HG02588 (cell line): ENCODE data around the gene PRKAR2B.
"Not testable (repeated sequence)": the region's sequence is repeated elsewhere in the genome, so short reads cannot be mapped to it uniquely, and the experiment has no call there.

Experiments used
- ATAC-seq: cut with Tn5 transposase; IDR thresholded peaks from one replicate; pipeline ENCODE4 v1.9.1; 2021; ENCODE audit warnings: mild to moderate bottlenecking, moderate library complexity; ENCODE audit not compliant: unreplicated experiment

The PRKAR2B gene

DNA sequence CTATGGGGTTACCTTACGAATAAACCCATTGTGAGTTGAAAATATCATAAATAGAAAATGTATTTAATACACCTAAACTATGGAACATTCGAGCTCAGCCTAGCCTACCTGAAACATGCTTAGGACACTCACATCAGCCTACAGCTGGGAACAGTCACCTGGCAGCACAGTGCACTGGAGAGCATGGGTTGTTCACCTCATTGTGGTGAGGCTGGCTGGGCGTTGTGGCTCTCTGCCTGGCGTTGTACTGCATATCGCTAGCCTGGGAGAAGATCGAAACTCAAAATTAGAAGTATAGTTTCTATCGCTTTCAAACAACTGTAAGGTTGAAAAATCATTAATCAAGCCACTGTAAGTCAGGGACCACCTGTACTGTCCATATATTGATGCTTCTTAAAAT, 107.0 kb downstream of the PRKAR2B start:
- ATAC-seq: no peak

DNA sequence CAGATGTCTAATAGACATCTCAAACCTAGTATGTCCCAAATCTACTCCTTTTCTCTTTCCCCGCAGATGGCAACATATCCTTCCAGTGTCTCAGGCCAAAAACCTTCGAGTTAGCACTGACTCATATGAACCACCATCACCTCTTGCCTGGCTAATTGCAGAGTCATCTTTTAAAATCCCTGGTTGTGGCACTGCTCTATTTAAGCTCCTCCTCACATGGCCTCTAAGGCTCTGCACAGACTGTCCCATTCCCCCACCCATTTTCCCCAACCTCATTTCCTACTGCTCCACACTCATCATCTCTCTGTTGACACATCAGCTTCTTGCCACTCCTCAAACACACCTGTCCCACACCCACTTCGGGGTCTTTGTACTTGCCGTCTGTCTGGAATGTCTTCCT, 107.5 kb downstream of the PRKAR2B start:
- ATAC-seq: no peak

DNA sequence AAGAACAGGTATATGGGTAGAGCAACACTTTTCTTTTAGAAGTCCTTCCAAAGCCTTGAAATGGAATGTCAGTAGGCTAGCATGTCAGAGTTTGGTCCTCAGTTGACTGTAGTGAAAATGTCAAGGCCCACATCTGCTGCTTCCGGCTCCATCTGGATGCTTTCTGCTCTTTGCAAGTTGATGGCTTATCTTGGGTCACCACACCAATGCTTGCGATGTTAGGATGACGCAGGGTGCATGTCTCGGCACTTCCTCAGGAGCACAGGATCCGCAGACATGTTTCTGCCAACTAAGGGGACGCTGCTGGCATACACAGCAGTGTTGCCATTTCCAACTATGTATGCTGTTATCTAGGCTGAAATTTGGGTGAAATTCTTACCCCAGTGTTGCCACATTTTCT, 110.3 kb downstream of the PRKAR2B start:
- no peak for ATAC-seq

DNA sequence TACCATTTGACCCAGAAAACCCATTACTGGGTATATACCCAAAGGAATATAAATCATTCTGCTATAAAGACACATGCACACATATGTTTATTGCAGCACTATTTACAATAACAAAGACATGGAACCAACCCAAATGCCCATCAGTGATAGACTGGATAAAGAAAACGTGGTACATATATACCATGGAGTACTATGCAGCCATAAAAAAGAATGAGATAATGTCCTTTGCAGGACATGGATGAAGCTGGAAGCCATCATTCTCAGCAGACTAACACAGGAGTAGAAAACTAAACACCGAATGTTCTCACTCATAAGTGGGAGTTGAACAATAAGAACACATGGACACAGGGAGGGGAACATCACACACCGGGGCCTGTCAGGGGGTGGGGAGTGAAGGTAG, 111.2 kb downstream of the PRKAR2B start:
- ATAC-seq: not testable (repeated sequence)

DNA sequence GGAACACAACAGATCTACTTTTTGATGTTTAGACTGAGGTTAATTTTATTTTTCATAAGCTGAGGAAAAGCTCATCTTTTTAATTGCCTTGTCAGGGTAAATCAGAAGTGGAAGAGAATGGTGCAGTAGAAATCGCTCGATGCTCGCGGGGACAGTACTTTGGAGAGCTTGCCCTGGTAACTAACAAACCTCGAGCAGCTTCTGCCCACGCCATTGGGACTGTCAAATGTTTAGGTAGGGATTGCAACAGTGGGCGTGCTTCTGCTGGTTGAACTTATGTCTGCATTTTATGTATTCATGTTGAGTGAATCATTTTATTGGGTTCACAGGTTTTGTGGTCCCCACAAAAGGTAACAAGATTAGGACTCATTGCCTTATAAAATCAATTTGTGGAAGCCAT, 112.6 kb downstream of the PRKAR2B start:
- ATAC-seq: no peak

DNA sequence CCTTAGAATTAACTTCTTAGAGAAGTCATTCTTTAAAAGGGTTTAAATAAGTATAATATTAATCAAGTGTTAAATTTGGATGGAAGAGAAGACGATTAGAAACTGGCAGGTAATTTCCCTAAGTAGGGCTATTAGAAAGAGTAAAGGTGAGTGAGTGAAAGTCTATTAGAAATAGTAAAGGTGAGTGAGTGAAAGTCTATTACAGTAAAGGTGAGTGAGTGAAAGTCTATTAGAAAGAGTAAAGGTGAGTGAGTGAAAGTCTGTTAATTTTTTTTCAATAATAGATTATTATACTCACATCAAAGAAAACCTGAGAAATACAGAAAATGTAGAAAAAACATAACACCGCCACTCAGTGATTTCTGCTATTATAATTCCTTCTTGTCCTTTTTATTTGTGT, 113.5 kb downstream of the PRKAR2B start:
- ATAC-seq: no peak

DNA sequence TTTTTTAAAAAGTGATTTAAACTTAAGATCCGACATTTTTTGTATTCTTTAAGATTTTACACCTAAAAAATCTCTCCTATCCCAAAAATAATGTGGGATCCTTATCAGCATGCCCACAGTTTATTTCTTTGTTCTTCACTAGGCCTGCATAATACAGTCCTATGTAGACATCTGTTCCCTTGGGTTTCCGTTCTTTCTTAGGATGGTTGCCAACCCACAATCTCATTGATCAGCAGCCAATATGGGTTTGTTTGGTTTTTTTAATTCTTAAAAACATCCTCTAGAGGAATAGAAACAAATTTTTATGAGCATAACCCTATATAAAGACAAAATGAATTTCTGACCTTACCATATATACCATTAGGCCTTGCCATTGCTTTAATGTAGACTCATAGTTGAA, 115.9 kb downstream of the PRKAR2B start:
- ATAC-seq: no peak

- no peak for ATAC-seq
Measured at GRCh38 chr7:107161415-107161814, 116.9 kb downstream of the PRKAR2B start.

DNA sequence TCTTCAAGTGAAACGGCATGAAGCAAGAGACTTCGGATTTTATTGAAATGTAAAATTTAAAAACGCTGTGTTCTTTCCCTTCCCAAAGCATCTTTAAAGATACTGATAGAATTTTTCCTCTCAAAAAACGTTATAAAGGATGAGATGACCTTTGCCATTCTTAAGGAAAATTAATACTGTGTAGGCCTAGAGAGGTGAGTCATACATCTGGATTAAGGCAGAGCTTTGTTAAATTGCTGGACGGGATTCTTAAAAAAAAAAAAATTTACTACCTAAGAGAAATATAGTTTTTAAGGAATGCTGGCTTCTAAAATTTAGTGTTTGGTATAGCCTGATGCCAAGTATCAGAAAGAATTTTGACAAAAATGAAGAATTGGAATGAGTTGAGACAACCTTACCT, 118.0 kb downstream of the PRKAR2B start:
- no peak for ATAC-seq

DNA sequence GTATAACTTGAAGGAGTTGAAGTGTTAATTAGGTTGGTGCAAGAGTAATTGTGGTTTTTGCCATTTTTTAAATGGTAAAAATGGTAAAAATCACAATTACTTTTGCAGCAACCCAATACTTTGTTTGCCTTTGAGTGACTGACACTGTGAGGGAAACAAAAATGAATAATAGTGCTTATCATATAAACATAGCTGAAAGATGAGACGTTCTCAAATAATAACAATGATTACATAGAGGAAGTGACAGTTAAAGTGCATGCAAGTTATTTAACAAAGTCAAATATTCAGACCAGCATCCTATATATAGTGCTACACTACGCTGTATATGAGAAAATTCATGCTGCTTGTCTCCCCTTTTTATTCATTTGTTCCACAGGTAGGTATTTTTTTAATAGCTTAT, 119.6 kb downstream of the PRKAR2B start:
- no peak for ATAC-seq

- ATAC-seq: no peak
Measured at GRCh38 chr7:107165341-107165740, 120.8 kb downstream of the PRKAR2B start.

DNA sequence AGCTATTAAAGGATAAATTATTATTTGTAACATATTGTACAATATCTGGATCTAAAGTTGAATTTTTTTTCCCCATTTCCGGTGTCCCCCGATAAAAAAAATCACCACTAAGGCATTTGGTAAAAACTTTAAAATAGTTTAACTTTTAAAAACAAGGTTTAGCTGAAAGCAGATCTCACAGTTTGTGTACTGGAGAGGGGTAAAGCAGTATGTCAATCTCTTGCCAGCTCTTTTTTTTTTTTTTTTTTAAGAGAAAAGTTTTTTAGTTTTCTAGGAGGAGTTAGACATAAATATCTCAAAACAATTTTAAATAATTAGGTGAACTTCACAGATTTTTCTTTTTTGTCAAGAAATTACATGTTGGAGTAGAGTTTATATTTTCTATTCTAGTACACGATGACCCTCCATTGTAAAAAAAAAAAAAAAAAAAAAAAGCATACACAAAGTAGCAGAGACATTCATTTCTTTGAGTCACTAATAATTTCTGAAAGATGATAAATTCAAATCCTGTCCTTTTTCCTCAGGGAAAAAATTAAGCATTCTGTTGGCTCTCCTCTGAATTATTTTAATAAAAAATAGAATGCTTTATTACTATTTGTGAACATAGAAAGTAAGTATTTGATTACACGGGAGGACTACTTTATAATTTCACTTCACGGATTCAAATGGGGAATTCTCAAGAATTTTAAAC, 122.4 kb downstream of the PRKAR2B start:
- no peak for ATAC-seq

DNA sequence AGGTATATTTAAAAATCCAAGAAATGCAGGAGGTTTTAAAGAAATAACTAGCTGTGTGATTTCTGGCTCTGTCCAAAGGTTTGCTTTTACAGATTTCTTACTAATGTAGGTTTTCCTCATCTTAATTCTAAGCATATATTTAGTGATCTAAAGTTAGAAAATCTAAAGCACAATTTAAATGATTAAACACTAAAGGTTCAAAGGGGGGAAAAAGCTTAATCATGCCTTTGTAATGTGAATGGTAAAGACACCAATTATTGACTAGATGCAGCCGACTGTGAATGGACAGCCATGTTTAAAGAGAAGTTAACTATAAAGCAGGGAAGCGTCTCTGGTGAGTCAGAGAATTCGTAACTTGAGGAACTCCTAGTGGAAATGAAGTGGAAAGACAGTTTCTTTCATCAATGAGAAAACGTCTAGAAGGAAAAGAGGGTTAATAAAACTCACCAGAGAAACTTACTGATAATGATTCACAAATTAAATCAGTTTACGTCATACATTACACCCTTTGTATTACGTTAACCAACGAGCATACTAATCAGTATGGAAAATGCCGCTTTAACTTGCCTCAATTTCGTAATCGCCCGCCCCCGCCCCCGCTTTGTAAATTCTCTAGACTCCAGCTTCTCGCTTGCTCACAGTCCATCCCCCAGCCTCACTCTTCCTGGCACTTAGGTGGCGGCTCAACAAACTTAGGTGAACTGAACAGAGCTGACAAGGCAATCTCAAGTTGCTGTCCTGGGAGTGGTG, 123.2 kb downstream of the PRKAR2B start:
- no peak for ATAC-seq

- peak; percentile 88 for ATAC-seq
Measured at GRCh38 chr7:107168233-107169119, 124.0 kb downstream of the PRKAR2B start, which contains the start of gene HBP1. HBP1 (plus strand) TSS chr7:107169003; CDS start chr7:107179894, 10,891 bp downstream.

DNA sequence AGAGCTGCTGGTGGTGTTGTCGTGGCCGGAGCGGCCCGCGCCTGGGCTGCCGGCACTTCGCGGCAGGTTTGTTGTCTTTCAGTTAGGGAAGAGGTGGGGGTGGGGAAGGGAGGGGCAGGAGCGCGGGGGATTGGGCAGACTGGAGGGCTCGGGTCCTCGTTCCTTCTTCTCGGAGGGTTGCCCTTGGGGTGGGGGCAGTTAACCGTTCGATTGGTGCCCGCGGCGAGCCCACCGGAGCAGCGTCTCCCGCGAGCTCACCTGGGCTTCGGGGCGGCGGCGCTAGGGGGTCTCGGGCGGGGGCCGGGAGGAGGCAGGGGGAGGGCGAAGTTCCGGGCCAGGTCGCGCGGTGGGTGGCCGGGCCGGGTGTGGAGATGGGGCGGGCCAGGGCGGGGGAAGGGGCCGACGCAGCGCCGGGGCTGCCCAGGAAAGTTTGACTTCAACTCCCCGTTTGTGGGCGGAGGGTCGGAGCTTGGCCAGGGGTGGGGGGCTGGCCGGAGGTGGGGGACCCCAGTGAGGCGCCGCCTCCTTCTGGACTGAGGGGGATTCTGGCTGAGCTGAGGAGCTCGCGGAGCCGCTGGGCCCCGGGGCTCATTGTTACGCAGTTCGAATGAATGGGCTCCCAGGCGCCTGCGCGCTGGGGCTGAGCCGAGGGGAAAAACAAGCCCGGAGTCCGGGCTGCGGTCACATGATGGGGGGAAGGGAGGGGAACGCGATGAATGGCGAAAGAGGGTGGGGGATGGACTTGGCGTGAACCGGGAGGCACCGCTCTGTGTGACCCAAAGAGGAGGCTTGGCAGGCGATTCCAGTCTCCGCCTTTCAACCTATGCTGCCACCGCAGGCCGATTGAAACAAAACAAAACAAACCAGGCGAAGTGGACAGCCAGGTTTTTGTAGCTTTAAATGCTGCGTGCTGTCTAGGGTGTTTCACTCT, 124.9 kb downstream of the PRKAR2B start:
- peak; percentile 22 for ATAC-seq

DNA sequence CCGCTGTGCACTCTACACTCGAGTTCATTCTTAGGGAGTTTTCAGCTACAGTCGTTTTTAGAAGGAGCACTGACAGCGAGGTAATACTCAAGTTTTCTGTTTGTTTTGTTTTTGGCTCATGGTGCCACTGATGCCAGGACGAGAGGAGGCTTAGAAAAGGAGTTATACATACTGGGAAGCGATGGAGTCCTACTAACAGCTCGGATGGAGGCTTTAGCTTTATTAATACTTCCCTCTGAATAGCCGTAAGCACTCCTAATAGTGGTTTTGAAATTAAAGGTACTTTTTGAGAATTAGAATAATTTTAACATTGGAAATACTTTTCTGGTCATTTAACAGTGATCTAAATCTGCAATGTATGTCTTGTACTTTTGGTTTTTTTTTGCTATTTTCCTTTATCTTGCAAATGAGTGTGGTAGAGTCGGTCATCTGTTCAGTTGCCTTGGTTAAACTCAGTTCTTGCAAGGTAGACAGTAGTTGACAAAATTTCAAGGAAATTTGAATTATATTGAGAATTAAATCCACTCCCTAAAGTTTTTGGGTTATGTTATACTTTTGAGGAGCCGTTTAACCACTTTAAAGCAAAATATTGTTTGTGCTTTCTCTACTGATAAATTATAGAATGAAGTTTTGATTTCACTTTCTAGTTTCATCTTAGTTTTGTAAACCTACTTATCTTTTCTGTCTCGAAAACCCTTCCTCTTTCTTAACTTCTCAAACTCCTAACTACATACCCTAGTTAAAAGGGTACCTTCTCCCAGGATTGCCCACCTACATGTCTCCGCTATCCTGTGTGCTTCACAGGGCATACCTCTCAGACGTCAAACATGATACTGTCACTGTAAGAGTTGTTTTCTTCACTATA, 125.8 kb downstream of the PRKAR2B start:
- ATAC-seq: no peak

- no peak for ATAC-seq
Measured at GRCh38 chr7:107171496-107171895, 127.0 kb downstream of the PRKAR2B start.

DNA sequence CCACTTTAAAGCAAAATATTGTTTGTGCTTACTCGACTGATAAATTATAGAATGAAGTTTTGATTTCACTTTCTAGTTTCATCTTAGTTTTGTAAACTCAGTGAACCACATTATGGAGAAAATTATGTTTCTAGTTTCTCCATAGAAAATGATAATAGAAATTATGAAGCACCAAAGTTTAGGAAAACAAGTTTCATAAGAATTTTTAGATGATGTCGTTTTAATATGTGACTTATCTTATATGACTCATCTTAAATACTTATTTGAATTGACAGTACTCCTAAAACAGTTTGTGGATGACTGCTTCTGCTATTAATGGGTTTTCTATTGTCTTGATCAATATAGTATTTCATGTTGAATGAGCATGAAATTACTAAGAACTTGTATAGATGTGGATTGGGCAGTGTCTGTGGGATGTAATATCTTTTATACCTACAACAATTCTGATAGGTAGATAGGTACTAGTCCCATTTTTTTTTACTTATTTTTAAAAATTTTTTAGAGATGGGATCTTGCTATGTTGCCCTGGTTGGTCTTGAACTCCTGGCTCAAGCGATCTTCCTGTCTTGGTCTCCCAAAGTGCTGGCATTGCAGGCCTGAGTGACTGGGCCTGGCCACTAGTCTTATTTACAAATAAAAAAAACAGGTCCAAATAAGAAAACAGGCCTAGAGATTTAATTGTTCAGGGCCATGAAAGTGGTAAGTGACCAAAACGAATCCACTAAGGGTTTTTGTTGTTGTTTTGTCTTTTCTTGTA, 127.9 kb downstream of the PRKAR2B start:
- ATAC-seq: no peak

GRCh38 chr7:107173191-107173590, 128.7 kb downstream of the PRKAR2B start:
- no peak for ATAC-seq
